Measurements from ENCODE around the gene CYB561D1.

The CYB561D1 gene

DNA sequence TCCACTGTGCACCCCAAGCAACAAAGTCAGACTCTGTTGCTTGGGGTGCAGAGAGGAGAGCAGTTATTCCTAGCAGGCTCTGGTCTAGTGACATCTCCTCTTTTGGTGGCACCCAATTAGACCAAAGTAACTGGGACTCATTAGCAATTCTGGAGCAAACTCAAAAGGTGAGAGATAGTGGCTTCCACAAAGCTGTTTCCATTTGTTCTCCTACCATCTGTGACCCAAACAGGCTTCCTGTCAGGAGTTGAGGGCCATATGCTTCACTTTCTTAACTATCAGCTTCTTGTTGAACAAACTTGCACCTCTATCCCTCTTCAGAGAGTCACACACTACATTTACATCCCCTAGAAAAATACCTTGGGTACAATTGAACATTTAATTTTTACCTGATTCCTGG is 11.7 kb upstream of the CYB561D1 start:
- DNase-seq = no peak

DNA sequence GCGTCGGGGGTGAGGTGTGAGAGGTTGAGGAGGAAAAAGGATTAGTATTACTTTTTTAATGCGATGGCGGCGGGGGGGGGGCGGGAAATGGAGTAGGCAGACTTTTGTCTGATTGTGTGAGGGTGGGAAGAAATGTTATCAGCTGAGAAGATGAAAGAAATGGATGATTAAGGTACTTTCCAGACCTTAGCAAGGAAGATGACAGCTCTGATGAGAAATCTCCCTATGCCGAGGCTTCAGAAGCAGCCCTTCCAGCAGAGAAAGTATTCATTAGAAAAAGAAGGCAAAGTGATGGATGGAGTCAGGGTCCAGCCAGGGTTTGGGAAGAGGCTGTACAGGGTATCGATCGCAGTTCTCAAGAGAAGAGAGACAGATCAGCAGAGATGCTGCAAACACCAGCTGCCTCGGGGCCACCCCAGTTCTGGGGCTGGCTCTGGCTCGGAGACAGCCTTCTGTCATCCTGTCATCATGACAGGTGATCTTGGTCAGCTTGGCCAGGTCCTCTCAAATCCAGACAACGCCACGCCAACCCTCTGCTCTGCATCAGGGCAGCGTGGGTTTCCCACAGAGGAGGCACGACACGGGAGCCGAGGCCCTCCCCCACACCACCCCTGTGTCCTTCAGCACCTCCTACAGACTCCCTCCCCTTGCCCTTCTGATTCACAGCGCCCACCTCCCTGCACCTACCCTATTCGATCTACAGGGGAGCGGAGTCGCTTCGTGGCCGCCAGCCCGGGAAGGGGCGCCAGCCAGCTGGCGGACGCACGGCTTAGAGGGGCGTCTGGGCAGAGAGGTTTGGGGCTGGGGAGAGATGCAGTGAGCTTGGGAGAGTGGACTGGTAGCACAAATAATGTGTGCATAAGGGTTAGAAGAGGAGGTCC is 10.9 kb upstream of the CYB561D1 start:
- DNase-seq = no peak

GRCh38 chr1:109483672-109484518 is 10.0 kb upstream of the CYB561D1 start, which contains the start of gene ATXN7L2:
TSS of gene ATXN7L2 (plus strand) at chr1:109483905. CDS start at chr1:109483954, 49 bp downstream.
- DNase-seq = peak; percentile 77 to 81

DNA sequence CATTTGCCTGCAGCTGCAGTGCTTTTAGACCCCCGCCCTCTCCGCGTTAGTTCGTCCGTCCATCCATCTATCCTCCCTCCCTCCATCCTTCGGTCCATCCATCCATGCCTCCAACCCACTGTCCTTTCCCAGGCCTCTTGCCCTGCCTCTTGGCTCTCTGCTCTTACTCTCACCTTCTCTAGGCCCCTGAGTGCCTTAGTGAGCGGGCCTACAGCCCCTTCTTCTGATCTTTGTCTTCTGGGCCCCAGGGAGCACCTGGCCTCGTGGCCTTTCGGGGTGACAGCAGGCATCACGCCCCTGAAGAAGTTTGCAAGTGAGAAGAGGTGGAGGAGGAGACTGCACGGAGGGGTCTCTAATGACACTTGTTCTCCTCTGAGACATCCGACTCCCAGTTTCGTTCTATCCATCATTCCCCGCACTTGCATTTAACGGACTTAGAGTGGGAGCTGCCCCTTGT is 9.3 kb upstream of the CYB561D1 start:
- no peak for DNase-seq

- DNase-seq = no peak
Measured at GRCh38 chr1:109485001-109485400, 8.9 kb upstream of the CYB561D1 start.

GRCh38 chr1:109487261-109487660 is 6.6 kb upstream of the CYB561D1 start:
- no peak for DNase-seq

DNA sequence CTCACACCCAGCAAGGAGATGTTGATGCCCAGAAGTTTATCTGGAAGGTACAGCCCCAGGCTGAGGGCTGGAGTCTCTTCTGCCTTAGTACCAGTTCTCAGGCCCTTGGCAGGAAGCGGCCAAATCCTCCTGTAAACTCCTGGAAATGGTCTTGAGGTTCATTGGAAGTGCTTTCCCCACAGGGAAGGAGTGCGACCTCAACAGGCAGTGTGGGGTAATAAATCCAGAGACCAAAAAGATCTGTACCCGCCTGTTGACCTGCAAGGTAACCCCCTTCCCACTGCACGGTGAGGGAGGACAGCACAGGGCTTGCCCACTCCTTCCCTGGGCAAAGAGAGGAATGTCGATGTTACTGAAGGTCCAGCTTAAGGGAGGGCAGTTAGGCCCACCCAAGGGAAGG is 5.7 kb upstream of the CYB561D1 start:
- no peak for DNase-seq

- DNase-seq = no peak
Measured at GRCh38 chr1:109488696-109489095, 5.2 kb upstream of the CYB561D1 start.

DNA sequence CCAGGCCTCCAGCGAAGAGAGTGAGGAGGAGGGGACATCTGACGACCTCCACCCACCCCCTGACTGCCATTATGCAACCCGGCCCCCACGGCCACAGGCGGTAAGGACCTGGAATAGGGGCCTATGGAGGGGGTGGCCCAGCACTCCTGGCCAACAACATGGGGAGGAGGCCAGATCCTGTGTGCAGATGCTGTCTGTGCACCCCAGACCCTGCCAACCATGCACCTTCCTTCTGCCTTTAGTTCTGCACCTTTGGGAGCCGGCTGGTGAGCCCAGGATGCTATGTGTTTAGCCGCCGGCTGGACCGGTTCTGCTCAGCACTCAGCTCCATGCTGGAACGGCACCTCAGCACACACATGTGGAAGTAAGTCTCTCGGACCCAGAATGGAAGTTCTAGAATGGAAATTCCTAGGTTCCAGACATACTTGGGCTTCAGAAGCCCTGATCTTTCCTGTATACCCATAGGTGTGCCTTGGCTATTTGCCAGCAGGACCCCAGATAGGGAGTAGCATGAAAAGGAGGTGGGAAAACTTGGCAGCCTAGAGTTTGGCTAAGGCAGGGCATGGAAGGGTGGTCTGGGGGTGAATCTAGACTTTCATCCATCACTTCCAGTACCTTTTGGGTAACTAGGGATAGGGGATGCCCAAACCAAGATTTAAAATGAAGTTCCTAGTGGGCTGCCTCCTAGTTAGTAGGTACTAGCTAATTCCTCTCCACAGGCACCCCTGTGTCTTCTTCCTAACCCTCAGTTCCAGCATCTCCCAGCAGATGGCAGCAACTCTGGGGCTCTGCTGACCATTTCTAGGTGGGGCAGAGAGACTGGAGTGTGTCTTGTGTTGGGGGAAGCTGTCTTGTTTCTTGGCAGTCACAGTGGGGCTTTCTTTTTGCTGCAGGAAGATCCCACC is 3.6 kb upstream of the CYB561D1 start:
- DNase-seq = peak; percentile 34 to 58

- DNase-seq = no peak
Measured at GRCh38 chr1:109490934-109491302, 3.0 kb upstream of the CYB561D1 start.

DNA sequence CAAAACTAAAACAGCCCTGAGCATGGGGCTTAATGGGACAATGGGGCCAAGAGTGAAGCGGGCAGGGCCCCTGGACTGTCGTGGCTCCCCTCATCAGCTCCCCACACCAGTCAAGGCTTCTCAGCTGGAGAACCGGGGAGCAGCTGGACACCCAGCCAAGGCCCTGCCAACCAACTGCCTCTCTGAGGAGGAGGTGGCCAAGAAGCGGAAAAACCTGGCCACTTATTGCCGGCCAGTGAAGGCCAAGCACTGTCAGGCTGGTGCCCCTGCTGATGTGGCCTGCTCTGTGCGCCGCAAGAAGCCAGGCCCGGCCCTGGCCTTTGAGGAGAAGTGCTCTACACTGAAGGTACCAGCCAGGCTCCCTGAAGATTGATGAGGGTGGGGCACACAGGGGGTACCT is 2.5 kb upstream of the CYB561D1 start:
- no peak for DNase-seq

- DNase-seq = no peak
Measured at GRCh38 chr1:109492779-109493178, 1.1 kb upstream of the CYB561D1 start.

- DNase-seq = no peak
Measured at GRCh38 chr1:109493227-109493626, 667 bp upstream of the CYB561D1 start.

- no peak for DNase-seq
Measured at GRCh38 chr1:109495738-109496137, 1.8 kb downstream of the CYB561D1 start.

DNA sequence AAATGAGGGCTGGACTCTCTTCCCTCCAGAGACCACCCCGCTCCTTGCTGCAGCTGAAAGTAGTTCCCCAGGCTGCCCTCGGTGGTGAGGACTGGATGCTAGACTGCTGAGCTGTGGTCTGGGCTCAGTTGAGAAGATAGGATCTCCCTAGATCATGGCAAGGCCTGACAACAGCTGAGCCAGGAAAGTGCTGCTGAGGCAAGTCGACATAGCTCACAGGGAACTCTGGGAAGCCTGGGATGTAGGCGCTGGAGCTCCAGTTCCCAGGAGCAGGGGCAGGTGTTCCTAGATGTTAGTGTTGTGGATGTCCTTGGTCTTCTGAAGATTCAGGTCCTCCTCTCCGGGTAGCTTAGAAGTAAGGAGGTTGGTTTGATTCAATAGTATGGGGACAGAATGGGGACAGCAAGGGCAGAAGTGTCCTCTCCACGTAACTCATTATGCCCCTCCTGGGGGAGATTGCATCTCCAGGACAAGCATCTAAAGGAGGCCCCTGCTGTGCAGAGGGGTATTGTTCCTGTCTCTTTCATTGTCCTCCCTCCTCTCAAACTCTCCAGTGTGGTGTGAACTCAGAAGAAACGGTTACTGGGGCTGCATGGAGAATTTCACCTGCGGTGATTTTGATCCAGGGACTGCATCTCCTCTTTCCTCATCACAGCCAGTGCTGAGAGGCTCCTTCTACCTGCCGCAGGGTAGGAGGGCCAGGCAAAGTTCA is 3.7 kb downstream of the CYB561D1 start:
- no peak for DNase-seq

- no peak for DNase-seq
Measured at GRCh38 chr1:109498161-109498801, 4.4 kb downstream of the CYB561D1 start.

DNA sequence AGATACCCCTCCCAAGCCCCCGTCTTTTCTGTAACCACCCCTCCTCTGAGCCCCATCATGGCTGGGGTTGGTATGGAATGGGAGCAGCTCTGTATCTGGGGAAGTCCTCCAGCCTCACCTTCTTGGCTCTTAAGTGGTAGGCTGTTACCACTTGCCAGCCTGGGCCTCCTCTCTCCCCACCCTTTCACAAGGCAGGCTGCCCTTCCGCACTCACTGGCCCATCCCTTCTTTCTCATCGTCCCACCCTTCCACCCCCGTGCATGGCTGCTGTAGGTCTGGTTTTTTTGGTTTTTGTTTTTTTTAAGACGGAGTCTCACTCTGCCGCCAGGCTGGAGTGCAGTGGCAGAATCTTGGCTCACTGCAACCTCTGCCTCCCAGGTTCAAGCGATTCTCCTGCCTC is 5.2 kb downstream of the CYB561D1 start:
- DNase-seq = no peak

- DNase-seq = peak in 1 of 2 donors; percentile 16
Measured at GRCh38 chr1:109499661-109500536, 6.0 kb downstream of the CYB561D1 start.

DNA sequence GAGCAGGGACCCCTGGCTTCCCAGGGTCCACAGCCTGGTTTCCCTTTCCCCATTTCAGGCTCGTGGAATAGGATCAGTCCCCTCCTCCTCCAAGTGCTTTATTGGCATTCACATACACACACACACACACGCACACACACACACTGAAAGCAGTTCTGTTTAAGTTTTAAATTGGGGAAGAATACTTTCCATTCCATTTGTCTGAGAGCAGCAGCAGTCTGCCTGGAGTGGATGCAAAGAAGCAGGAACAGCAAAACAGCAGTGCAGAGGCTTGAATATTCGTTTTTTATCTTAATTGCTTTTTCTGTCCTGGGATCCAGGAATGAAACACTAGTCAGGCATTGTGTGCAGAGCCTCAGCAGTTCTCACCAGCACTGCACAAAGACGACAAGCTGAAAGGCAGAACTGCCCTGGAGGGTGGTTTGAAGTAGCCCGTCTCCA is 7.1 kb downstream of the CYB561D1 start:
- no peak for DNase-seq

- DNase-seq = no peak
Measured at GRCh38 chr1:109501644-109502363, 7.9 kb downstream of the CYB561D1 start.

All from bone marrow (tissue), 2 donors.